MG63 (cell line): ENCODE data around the gene RBMS1. TPM values are rescaled to one million over a fixed set of nuclear protein-coding genes. Genes with fewer than 3 reads are reported as not detected.
"Not testable (repeated sequence)": the region's sequence is repeated elsewhere in the genome, so short reads cannot be mapped to it uniquely, and the experiment has no call there.

Experiments used
- DNase-seq: peaks from one replicate; pipeline ENCODE4 v3.0.0-alpha.2; 2020
- H3K27me3 ChIP-seq: fragments of 250-450 bp; sonication (Bioruptor Pico); 2 replicates; pipeline ENCODE4 v1.5.1; 2020; ENCODE audit warnings: mild to moderate bottlenecking, moderate library complexity
- H3K36me3 ChIP-seq: fragments of 250-450 bp; sonication (Bioruptor Pico); 2 replicates; pipeline ENCODE4 v1.5.1; 2020; ENCODE audit warnings: mild to moderate bottlenecking, moderate library complexity
- H3K4me3 ChIP-seq: fragments of 250-450 bp; sonication (Bioruptor Pico); 2 replicates; pipeline ENCODE4 v1.5.1; 2020; ENCODE audit warnings: mild to moderate bottlenecking, moderate library complexity
- H3K9me3 ChIP-seq: fragments of 250-450 bp; sonication (Bioruptor Pico); 2 replicates; pipeline ENCODE4 v1.5.1; 2020; ENCODE audit warnings: mild to moderate bottlenecking, moderate library complexity
- total RNA-seq: library from RNA; depleted of rRNA; stranded (reverse); fragments of >200 nt; shearing (Covaris generic); gene quantifications from 2 replicates; pipeline ENCODE4 v1.2.3, GENCODE V29; 2014; ENCODE audit warnings: low replicate concordance

The RBMS1 gene
- total RNA-seq, 1 experiment from 2014 or later = 38.7 TPM

DNA sequence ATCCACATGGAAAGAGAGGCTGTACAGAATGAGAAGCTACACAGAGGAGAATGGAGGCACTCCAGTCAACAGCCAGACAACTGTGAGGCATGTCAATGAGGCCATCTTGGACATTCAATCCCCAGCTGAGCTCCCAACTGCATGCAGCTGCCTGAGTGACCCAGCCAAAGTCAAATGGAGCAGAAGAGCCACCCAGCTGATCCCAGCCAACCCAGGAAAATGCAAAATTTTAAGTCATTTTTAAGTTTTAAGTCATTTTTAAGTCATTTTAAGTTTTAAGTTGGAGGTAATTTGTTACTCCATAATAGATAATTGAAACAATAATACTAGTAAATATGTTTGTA lies 63.6 kb downstream of the RBMS1 start:
- Histone ChIP-seq H3K9me3 (no peaks in the 10 kb centered on the region), H3K36me3 (peaks cover 2% of the 10 kb centered on the region; the same call in 1 of the 2 replicates), H3K27me3 (no peaks in the 10 kb centered on the region), H3K4me3 (no peak overlapping the region)
- no peak for DNase-seq

DNA sequence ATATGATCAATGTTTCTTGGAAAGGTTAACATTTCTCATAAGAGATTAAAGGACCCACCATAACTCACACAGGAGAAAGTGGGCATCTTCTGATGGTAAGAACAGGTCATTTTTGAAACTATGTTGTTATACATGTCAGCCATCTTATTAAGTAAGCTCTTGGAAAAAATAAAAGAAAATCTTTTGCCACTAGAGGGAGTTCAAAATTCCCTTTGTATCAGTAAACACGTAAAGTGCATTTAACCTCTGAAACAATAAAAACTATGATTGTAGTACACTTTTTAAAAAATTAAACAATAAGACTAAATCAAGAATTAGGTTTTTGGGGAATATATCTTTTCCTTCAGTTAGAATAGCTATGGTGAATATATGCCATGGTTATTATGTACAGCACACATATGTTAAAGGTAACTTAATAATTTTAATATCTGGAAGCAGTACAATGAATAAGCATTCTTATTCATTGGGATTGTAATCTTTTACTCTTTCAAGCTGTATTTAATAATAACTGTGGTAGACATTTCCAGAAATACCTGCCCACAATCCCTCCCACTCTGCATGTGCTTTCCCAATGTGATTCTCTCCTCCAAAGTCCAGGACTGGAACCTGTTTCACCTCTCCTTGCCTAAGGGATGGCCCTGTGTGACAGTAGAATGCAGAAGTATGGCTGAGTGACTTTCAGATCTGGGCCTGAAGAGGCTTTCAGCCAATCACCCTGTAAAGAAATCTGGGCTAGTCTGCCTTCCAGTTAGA lies 64.2 kb downstream of the RBMS1 start:
- no peak for DNase-seq
- Histone ChIP-seq H3K27me3 (no peaks in the 10 kb centered on the region), H3K9me3 (no peaks in the 10 kb centered on the region), H3K4me3 (no peak overlapping the region), H3K36me3 (peaks cover 2% of the 10 kb centered on the region; the same call in 1 of the 2 replicates)

DNA sequence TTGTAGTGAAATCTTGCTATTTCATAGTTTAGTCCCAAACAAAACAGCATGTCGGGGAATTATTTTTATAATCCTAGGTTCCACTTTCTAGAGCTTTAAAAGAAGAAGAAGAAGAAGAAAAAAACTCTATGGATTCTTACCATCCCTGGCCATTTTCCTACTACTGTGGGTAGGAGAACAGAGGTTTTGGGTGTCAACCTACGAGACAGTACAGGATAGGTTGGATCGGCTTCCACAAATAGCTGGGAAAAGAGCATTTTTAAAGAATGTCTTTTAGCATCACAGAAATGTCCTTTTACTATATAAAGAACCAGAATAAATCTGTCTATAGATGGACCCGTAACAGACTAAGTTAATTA lies 65.2 kb downstream of the RBMS1 start:
- H3K4me3 ChIP-seq = peak overlapping the region; percentile 16
- DNase-seq = no peak
- no peaks in the 10 kb centered on the region for H3K9me3 ChIP-seq
- no peaks in the 10 kb centered on the region for H3K27me3 ChIP-seq
- peaks cover 2% of the 10 kb centered on the region; the same call in 1 of the 2 replicates for H3K36me3 ChIP-seq

GRCh38 chr2:160427629-160428404 lies 65.8 kb downstream of the RBMS1 start:
- no peaks in the 10 kb centered on the region for H3K9me3 ChIP-seq
- H3K4me3 ChIP-seq = peak overlapping the region; percentile 16
- H3K27me3 ChIP-seq = no peaks in the 10 kb centered on the region
- peak; percentile 50 for DNase-seq
- peaks cover 2% of the 10 kb centered on the region; the same call in 1 of the 2 replicates for H3K36me3 ChIP-seq

GRCh38 chr2:160426604-160427003 lies 67.0 kb downstream of the RBMS1 start:
- H3K9me3 ChIP-seq = no peaks in the 10 kb centered on the region
- H3K36me3 ChIP-seq = peaks cover 4% of the 10 kb centered on the region
- no peak for DNase-seq
- no peak overlapping the region for H3K4me3 ChIP-seq
- no peaks in the 10 kb centered on the region for H3K27me3 ChIP-seq

GRCh38 chr2:160425434-160426151 lies 68.0 kb downstream of the RBMS1 start:
- no peaks in the 10 kb centered on the region for H3K9me3 ChIP-seq
- peak; percentile 13 for DNase-seq
- H3K27me3 ChIP-seq = no peaks in the 10 kb centered on the region
- H3K36me3 ChIP-seq = peaks cover 5% of the 10 kb centered on the region
- no peak overlapping the region for H3K4me3 ChIP-seq

DNA sequence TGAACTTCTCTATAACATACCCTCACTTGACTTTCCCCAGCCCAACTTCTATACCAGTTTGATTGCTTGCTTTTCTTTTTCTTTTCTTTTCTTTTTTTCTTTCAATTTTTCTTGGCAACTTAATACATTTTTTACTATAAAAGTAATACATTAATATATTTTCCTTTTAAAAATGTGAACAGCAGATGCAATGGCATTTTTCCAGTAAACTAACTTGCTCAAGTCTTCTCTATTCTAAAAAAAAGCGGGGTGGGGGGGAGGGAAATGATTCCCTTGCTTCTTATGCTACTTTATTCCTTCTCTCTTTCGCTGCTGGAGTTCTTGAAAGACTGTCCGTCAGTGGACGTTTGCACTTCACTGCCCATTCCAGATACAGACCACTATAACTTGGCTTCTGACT lies 70.5 kb downstream of the RBMS1 start:
- Histone ChIP-seq H3K9me3 (no peaks in the 10 kb centered on the region), H3K36me3 (peaks cover 5% of the 10 kb centered on the region), H3K4me3 (no peak overlapping the region), H3K27me3 (no peaks in the 10 kb centered on the region)
- DNase-seq = no peak

GRCh38 chr2:160421646-160422501 lies 71.7 kb downstream of the RBMS1 start:
- not testable (repeated sequence) for DNase-seq, H3K9me3 ChIP-seq, H3K36me3 ChIP-seq, H3K27me3 ChIP-seq, H3K4me3 ChIP-seq

DNA sequence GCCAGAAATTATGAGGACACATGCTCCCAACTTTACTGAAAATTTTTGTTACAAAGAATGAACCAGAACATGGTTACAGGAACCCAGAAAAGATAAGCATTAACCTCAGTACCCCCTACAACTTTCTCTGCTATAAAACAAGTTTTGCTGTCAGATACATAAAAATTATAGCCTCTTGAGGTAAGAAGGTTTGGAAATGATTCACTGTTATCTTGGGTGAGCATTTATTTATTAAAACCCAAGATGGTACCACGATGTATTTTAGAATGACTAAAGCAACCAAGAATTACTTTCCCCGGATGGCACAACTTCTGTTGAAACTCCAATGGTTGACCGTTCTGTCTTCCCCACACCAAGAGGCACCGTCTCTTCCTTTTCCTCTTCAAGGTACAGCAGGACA lies 72.9 kb downstream of the RBMS1 start:
- DNase-seq = no peak

GRCh38 chr2:160419776-160420505 lies 73.7 kb downstream of the RBMS1 start:
- Histone ChIP-seq H3K27me3 (no peaks in the 10 kb centered on the region), H3K36me3 (peaks cover 5% of the 10 kb centered on the region), H3K9me3 (no peaks in the 10 kb centered on the region), H3K4me3 (no peak overlapping the region)
- DNase-seq = peak; percentile 60

More for the DNA sequence above, 72.9 kb downstream of the RBMS1 start:
- Histone ChIP-seq H3K27me3 (no peaks in the 10 kb centered on the region), H3K9me3 (no peaks in the 10 kb centered on the region), H3K4me3 (no peak overlapping the region), H3K36me3 (peaks cover 5% of the 10 kb centered on the region)

- no peaks in the 10 kb centered on the region for H3K9me3 ChIP-seq
- DNase-seq = no peak
- no peaks in the 10 kb centered on the region for H3K27me3 ChIP-seq
- H3K4me3 ChIP-seq = no peak overlapping the region
- peaks cover 5% of the 10 kb centered on the region for H3K36me3 ChIP-seq
Observed at GRCh38 chr2:160418853-160419252, 74.8 kb downstream of the RBMS1 start.

- no peak for DNase-seq
- H3K9me3 ChIP-seq = no peaks in the 10 kb centered on the region
- no peaks in the 10 kb centered on the region for H3K27me3 ChIP-seq
- H3K4me3 ChIP-seq = no peak overlapping the region
- H3K36me3 ChIP-seq = peaks cover 5% of the 10 kb centered on the region
Observed at GRCh38 chr2:160418398-160418765, 75.2 kb downstream of the RBMS1 start.

DNA sequence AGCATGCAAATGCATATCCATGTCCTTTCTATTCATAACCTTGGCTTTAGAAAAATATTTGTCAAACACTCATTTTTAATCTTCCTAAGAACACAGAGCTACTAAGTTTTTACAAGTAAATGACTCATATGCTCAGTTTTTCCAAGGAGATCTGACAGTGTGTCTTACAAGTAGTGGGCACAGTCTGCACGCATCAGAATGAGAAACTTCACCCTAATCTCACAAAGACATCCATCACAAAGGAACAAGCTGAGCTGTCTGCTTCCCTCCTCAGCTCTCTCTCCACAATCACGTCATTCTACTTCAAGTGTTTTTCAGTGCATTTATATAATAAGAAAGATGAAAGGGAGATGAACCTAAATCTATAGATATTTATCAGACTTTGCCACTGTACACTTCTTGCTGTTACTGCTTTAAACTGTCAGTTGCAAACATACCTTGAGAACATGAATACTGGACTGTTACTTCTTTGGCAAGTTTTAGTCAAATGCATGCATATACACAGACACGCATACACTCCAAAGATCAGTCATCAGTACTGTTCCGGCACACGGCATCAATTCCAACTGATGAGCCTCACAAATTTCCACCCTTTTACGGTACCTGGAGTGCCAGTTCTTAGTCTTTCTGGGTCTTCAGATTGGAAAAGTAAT lies 75.7 kb downstream of the RBMS1 start:
- H3K9me3 ChIP-seq = no peaks in the 10 kb centered on the region
- peak; percentile 71 for DNase-seq
- H3K27me3 ChIP-seq = no peaks in the 10 kb centered on the region
- H3K4me3 ChIP-seq = no peak overlapping the region
- H3K36me3 ChIP-seq = peaks cover 5% of the 10 kb centered on the region

DNA sequence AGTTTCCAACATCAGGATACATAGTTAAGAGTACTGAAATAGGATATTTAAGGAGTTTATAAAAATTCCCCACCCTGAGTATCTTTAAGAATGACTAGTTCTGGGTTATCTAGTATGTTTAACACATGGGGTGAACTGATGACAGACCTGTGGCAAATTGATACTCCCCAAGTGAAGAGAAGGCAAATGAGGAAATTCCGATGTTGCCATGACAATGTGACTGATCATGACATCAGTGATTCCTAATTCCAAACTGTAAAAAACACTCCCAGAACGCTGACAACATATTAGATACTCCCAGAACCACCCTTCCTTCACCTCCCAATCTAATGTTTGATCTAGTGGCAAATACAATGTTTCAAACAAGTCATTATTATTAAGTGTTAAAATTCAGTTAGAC lies 77.6 kb downstream of the RBMS1 start:
- no peaks in the 10 kb centered on the region for H3K9me3 ChIP-seq
- no peaks in the 10 kb centered on the region for H3K27me3 ChIP-seq
- no peak overlapping the region for H3K4me3 ChIP-seq
- no peak for DNase-seq
- no peaks in the 10 kb centered on the region; the same call in 1 of the 2 replicates for H3K36me3 ChIP-seq

DNA sequence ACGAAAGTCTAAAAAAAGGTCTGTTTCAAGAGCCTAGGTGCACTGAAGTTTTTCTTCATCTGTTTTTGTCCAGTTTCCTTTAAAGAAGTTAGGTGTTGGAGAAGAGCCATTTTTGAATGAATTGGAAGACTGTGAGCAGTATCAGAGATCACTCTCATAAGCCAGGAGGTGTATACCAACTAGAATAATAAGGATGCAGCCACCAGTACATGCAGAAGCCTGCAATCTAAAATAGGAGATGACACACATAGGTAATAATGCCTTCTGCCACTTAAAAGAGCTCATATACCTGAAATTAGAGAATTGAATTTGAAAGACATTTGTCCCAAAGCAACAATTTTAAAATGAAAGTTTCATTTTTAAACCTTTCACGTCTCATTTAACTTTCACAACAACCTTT lies 81.7 kb downstream of the RBMS1 start:
- Histone ChIP-seq H3K9me3 (no peaks in the 10 kb centered on the region), H3K36me3 (no peaks in the 10 kb centered on the region), H3K4me3 (no peak overlapping the region), H3K27me3 (no peaks in the 10 kb centered on the region)
- DNase-seq = no peak
